H7 (cell line): ENCODE results near the gene TGM1. TPM values are rescaled to one million over a fixed set of nuclear protein-coding genes. Genes with fewer than 3 reads are reported as not detected.
"Not testable (repeated sequence)": the region's sequence is repeated elsewhere in the genome, so short reads cannot be mapped to it uniquely, and the experiment has no call there.

Experiments
- DNase-seq: peaks from one replicate; pipeline ENCODE4 v3.0.0; 2012
- H3K27me3 ChIP-seq: 2 replicates; pipeline ENCODE4 v1.6.0; 2011; ENCODE audit warnings: mild to moderate bottlenecking, low read length; ENCODE audit not compliant: control insufficient read depth, insufficient read depth
- H3K36me3 ChIP-seq: replicated peaks from 2 replicates; pipeline ENCODE4 v1.5.1; 2011; ENCODE audit warnings: low read length; ENCODE audit not compliant: control insufficient read depth, insufficient read depth
- H3K4me3 ChIP-seq: 2 replicates; pipeline ENCODE4 v1.5.1; 2011; ENCODE audit warnings: low read depth, mild to moderate bottlenecking, control low read depth, low read length, moderate library complexity; ENCODE audit not compliant: insufficient read depth
- total RNA-seq: library from RNA; depleted of rRNA; stranded (reverse); fragments of >200 nt; shearing (Covaris generic); gene quantifications from 2 replicates; pipeline ENCODE4 v1.2.3, GENCODE V29; 2014

TGM1 gene
- total RNA-seq, 1 experiment from 2014 or later, result 0.21 TPM

DNA sequence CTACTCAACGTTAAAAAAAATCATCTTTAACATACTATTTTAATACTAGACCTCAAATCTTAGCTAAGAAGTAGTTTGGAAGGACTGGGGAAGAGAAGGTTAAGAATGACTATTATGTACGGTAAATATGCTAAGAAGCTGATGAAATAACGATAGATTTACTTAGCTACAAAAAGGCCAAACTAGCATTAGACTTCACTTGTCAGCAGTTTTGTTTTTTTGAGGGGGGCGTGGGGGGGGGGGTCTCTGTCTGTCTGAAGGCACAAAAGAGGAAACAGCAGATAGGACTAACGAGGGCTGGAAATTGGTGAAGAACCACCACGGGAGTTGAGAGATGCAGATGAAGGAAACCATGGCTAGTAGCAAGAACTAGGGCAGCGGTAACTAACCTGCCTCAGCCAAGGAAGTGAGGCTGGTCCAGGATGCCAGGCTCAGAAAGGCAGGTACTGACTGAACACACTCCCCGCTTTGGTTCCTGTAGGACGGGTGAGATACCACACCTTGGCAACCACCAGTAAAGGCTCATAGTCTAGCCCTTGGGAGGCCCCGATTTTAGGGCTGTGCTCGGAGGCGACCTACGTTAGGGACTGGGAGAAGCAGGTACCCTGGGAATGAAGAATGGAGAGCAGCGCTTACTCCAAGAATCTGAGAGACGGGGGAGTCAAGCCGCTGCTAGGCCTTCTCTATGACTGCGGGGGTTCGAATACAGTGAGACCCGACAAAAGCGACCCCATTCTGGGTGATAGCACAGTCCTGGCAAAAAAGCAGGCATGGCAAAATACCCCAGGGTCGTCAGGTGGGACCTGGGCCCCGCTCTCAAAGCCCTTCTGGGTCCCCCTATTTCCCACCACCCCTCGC is 31.5 kb downstream of the TGM1 start:
- Histone ChIP-seq H3K27me3 (no peaks in the 10 kb centered on the region), H3K36me3 (peaks cover 3% of the 10 kb centered on the region)
- peak; percentile 84 for DNase-seq

DNA sequence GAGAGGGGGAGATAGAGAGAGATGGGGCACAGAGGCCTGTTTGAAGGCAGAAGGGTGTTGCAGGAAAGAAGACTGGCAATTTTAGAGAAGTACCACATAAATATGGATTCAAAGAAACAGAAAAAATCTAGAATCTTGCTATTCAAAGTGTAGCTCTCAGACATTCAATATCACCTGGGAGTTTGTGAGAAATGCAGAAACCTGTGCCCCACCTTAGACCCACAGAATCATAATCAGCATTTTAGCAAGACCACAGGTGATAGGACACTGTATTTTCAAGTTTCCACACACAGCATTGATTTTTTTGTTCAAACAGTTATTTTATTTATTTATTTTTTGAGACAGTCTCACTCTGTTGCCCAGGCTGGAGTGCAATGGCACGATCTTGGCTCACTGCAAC is 34.1 kb downstream of the TGM1 start:
- H3K4me3 ChIP-seq, result no peak overlapping the region
- DNase-seq, result no peak
- no peaks in the 10 kb centered on the region for H3K36me3 ChIP-seq
- H3K27me3 ChIP-seq, result no peaks in the 10 kb centered on the region

More for the DNA sequence above, 31.5 kb downstream of the TGM1 start:
- peak overlapping the region; percentile 87 for H3K4me3 ChIP-seq

DNA sequence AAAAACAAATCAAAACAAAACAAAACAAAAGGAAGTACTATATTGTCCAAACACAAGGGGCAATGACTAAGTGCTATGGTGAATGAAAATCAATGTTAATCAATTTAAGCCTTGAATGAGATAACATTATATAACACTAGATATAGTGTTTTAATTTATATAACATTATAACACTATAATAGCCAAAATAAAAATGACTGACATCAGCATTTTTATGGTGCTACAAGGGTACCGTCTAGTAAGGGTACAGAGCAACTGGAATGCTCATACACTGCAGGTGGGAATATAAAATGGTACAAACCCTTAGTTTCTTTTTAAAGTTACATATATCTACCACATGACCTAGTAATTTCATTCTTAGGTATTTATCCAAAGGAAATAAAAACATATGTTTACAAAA is 36.5 kb downstream of the TGM1 start:
- no peak for DNase-seq
- no peak overlapping the region for H3K4me3 ChIP-seq
- no peaks in the 10 kb centered on the region for H3K27me3 ChIP-seq
- H3K36me3 ChIP-seq, result no peaks in the 10 kb centered on the region

DNA sequence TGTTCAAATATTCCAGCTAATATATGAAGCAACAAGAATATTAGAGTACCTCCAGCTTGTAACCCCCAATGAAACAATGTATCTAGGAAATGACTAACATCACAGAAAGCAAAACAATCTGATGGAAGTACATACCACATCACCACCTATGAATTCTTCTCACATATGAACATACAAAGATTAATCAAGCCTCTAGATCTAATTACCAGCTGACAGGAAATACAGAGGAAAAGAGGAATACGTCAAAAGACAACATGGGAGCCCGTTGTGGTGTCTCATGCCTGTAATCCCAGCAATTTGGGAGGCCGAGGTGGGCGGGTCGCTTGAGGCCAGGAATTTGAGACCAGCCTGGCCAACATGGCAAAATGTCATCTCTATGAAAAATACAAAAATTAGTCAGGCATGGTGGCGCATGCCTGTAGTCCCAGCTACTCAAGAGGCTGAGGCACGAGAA is 38.3 kb downstream of the TGM1 start:
- Histone ChIP-seq H3K4me3 (no peak overlapping the region), H3K27me3 (no peaks in the 10 kb centered on the region), H3K36me3 (no peaks in the 10 kb centered on the region)
- no peak for DNase-seq

DNA sequence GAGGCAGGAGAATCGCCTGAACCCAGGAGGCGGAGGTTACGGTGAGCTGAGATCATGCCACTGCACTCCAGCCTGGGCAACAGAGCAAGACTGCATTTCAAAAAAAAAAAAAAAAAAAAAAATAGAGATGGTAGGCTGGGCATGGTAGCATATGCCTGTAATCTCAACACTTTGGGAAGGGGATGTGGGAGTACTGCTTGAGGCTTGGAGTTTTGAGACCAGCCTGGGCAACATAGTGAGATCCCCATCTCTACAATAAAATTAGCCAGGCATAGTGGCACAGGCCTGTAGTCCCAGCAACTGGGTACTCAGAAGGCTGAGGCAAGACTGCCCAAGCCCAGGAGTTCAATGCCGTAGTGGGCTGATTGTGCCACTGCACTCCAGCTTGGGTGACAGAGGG is 40.0 kb downstream of the TGM1 start:
- not testable (repeated sequence) for H3K27me3 ChIP-seq, H3K4me3 ChIP-seq, DNase-seq, H3K36me3 ChIP-seq

DNA sequence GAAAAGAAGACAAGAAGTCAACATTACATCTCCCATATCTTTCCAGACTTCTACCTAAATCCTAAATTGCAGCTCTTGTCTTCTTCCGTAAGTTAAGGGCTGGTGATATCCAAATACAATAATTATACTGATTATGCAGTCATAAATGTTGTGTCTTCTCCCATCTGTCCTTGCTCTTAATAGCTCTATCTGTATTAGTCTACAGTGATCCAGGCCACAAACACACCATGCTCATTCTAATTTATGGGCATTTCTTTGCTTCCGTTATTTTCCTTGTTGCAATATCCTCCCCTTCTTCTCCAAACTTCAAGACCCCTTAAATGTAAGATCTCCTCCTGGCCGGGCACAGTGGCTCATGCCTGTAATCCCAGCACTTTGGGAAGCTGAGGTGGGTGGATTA is 43.5 kb downstream of the TGM1 start:
- Histone ChIP-seq H3K27me3 (no peaks in the 10 kb centered on the region), H3K4me3 (no peak overlapping the region), H3K36me3 (peaks cover 3% of the 10 kb centered on the region)
- no peak for DNase-seq

DNA sequence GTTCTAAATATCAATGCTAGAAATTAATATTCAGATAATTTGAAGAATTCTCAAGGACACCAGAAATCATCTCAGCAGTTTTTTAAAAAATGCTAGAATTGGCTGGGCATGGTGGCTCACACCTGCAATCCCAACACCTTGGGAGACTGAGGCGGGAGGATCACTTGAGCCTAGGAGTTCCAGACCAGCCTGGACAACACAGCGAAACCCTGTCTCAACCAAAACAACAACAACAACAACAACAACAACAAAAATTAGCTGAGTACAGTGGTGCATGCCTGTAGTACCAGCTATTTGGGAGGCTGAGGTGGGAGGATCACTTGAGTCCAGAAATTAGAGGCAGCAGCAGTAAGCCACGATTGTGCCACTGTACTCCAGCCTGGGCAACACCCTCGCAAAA is 43.9 kb downstream of the TGM1 start:
- H3K36me3 ChIP-seq, result peaks cover 3% of the 10 kb centered on the region
- H3K4me3 ChIP-seq, result no peak overlapping the region
- no peaks in the 10 kb centered on the region for H3K27me3 ChIP-seq
- DNase-seq, result no peak

DNA sequence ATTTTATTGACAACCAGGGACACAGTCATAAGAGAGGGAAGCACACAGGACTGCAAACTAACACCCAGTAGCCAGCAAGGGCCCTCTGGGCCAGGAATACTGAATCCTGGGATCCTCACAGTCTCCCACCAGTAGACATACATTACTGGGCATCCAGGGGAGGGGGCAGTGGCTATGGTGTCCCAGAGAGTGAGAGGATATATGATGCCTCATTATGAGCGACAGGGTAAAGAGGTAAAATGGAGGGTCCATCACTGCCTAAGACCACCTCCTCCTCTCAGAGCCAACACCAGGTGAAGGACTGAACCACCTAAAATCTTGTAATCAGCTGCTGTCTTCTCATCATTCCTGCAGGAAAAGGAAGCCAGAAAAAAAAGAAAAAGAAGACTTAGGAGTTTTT is 46.1 kb downstream of the TGM1 start:
- not testable (repeated sequence) for H3K36me3 ChIP-seq, H3K4me3 ChIP-seq, DNase-seq

DNA sequence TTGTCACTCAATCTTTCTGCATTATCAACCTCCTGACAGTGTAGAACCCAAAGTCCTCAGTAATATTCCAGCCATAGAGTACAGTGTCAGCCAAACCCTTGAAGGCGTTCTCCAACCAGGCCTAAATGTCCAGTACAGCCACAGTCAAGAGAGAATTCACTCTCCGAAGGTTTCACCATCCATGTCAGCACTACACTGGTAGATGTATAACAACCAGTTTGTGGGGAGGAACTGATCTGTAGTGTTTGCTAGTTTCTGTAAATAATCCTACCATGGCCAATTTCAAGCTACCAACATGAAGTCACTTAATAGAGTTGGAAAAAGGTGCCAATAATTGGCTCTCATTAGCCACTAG is 46.7 kb downstream of the TGM1 start:
- Histone ChIP-seq H3K27me3 (no peaks in the 10 kb centered on the region), H3K36me3 (peaks cover 3% of the 10 kb centered on the region), H3K4me3 (no peak overlapping the region)
- DNase-seq, result no peak

More for the DNA sequence above, 46.1 kb downstream of the TGM1 start:
- H3K27me3 ChIP-seq, result not testable (repeated sequence)

DNA sequence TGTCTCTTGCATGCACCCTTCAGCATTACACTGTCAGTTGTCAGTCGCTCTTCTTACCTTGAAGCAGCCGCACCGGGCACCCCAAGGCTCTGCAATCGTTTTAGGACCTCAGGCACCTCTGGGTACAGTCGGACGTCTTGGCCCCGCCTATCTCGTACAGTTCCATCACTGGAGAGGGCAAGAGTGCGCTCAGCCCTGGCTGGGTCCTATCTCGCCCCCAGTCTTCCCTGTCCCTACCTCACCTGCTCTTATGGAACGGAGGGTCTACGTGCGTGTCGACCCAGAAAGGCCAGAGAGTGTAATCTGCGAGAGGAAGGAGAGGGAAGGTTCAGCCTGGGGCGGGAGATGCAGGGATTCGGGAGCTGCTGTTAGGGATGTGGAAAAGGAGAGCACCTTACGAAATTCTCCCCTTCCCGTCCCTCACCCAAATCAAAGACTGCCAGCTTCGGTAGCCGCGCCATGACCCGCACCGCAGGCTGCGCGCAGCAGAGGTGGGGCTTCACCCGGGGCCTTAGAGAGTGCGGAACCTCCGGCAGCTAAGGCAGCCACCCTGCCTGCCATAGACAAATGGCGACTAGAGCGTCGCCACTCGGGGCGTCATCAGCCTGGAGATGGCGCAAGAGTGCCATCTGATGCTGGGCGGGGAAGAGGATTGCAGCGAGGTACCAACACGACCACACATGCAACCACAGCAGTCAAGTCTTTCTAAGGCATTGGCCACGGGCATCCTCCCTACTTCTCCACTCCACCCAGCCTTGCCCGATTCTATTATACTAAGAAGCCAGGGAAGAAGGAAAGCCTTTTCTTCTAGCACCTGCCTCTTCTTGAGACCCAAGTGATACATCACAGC is 47.3 kb downstream of the TGM1 start, which contains the start of gene MDP1:
TSS of gene MDP1 (minus strand) at position 572 of the 850 bp plus-strand sequence. CDS start at position 461, 111 bp downstream.
- peak; percentile 93 for DNase-seq
- Histone ChIP-seq H3K27me3 (no peaks in the 10 kb centered on the region), H3K4me3 (peak within 1 kb of the TSS; percentile 74), H3K36me3 (peaks cover 3% of the 10 kb centered on the region)

DNA sequence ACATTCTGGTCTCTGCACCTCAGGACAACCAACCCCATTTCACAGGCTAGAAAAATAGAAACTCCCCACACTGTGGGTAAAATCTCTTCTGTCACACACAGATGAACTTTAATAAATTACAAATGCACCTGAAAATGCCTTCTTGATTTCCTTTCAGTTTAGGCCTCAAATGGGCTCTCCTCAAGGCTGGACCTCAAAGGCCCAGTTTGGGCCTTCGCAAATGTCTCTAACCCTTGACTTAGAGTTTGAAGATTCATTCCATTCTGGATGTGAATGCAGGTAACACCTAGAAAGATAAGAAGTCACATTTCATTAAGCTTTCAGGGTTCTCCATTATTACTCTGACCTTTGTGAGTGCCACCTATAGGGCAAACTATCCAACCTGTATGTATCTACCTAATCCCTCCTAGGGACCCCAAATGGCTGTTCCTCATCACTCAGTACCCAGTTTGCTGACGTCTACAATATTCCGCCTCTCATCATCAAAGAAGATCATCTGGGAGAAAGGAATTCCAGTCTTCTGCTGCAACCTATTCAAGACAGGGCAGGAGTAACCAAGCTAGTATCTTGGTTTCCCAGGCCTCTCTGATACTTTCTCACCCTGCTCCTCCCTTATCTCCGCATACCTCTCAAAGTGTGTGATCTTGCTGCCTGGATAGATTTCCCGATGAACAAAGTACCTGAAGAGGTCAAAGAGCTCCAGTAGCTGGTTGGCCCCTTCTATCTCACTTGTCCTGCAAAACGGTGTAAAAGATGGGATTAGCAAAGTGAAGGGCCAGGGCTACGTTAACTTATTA is 48.9 kb downstream of the TGM1 start:
- peak overlapping the region; percentile 37 for H3K4me3 ChIP-seq
- peaks cover 15% of the 10 kb centered on the region for H3K36me3 ChIP-seq
- DNase-seq, result no peak
- H3K27me3 ChIP-seq, result no peaks in the 10 kb centered on the region

DNA sequence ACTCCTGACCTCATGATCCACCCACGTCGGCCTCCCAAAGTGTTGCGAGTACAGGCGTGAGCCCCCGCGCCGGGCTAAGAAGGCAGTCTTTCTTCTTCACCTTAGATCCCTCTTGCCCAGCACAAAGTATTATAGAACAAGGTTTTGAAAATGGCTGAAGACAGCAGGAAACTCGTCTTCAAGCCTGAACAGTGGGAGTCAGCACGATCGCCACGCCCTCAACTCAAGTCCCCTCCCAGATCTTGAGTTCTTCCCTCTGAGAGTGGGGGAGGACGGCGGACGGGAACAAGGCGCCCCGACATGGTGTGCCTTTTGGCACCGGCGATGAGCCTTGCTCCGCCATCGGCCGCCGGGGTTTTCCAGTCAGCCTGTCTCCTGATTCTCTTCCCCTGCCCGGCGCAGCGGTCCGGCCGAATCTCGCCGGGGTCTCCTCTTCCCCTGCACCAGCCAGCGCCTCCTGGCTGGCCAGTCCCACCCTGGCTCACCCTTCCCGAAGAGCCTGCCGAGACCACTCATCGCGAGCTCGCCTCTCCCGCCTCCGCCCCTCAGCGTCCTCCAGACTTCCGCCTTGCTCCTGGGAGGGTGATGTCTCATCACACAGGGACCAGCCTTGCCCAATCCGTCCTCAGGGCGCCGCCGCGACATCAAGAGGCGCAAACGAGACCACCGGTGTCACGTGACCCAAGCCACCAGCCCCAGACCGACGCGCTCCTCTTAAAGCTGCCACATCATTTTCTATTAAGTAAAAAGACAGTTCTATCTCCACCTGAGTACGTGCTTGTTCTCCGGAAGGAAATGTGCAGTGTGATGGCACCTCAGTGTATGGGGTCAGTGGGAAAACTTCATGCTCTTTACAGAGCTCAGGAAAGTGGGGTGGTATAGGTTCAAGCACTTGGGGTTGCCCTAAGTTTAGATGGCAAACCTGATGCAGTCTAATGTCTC is 49.8 kb downstream of the TGM1 start, which contains the start of gene CHMP4A:
TSS of gene CHMP4A (minus strand) at position 565 of the 942 bp plus-strand sequence. CDS start at position 516, 49 bp downstream.
- peak; percentile 98 for DNase-seq

DNA sequence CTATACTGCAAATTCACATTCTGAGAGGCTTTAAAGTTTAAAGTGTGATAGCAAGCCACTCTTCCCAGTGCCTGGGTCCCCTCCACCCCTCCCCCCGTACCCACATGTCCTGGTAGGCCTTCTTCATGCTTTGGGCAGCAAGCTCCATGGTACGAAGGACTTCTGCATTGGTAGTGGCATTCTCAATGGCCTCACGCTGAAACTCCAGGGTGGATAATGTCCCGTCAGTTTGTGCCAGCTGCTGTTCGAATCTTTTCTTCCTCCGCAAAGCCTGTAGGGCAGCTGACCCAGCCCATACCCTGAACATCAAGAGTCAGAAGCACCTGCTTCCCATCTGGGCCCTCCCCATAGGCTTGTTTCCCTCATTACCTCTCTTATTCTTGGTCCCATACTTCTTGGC is 51.7 kb downstream of the TGM1 start:
- DNase-seq, result no peak
- Histone ChIP-seq H3K36me3 (peaks cover 23% of the 10 kb centered on the region), H3K27me3 (no peaks in the 10 kb centered on the region), H3K4me3 (no peak overlapping the region)

More for the DNA sequence above, 49.8 kb downstream of the TGM1 start, which contains the start of gene CHMP4A:
- Histone ChIP-seq H3K36me3 (peaks cover 17% of the 10 kb centered on the region), H3K27me3 (no peaks in the 10 kb centered on the region), H3K4me3 (peak within 1 kb of the TSS; percentile 90)
